ENCODE data around the gene JOSD1.

- TF ChIP-seq ATF3 (IDR thresholded peaks at IDR 0.05) (no peak), MAX (IDR thresholded peaks at IDR 0.05) (no peak), REST (IDR thresholded peaks at IDR 0.05) (no peak), CTCF (IDR thresholded peaks at IDR 0.05; ENCODE audit: low read depth, low read length, missing input control) (no peak)
Measured at GRCh38 chr22:38709306-38709705, 8.6 kb upstream of the JOSD1 start.

All from liver (tissue), 3 donors.